H1 (cell line): ENCODE measurements around the gene MPEG1. TPM values are rescaled to one million over a fixed set of nuclear protein-coding genes. Genes with fewer than 3 reads are reported as not detected.

ENCODE experiments used
- ASH2L ChIP-seq: fragments of 200-600, 300-600 bp; sonication (generic); IDR thresholded peaks from one replicate; pipeline ENCODE4 v1.7.1; 2017; ENCODE audit warnings: low read length
- CEBPB ChIP-seq: IDR thresholded peaks from 2 replicates; pipeline ENCODE4 v1.6.1; 2012; ENCODE audit warnings: low read depth, low read length
- CHD2 ChIP-seq: IDR thresholded peaks from 2 replicates; pipeline ENCODE4 v1.6.1; 2012; ENCODE audit warnings: low read length, improper control_type of control experiment
- PHF8 ChIP-seq: fragments of 200-600 bp; sonication (generic); conservative IDR thresholded peaks from 2 replicates; pipeline ENCODE4 v1.7.1; 2012; ENCODE audit warnings: low read depth, mild to moderate bottlenecking, inconsistent platforms, low read length, moderate library complexity
- POLR2A ChIP-seq, 2 experiments: IDR thresholded peaks; 1 replicate in 1 of 2; 2 replicates in 1 of 2; pipeline ENCODE4 v1.6.1; 2011; ENCODE audit warnings: low read depth in 2 of 2, low read length in 2 of 2, mild to moderate bottlenecking in 2 of 2; ENCODE audit errors: control extremely low read depth in 1 of 2
- RXRA ChIP-seq: IDR thresholded peaks from 2 replicates; pipeline ENCODE4 v1.6.1; 2011; ENCODE audit warnings: low read depth, mild to moderate bottlenecking, low read length, moderate library complexity; ENCODE audit not compliant: insufficient read depth
- SAP30 ChIP-seq: fragments of 300-600 bp; sonication (generic); IDR thresholded peaks from 2 replicates; pipeline ENCODE4 v1.7.1; 2012; ENCODE audit warnings: low read length, moderate library complexity, mild to moderate bottlenecking, inconsistent platforms; ENCODE audit not compliant: insufficient read depth, insufficient replicate concordance
- SP2 ChIP-seq: IDR thresholded peaks from 2 replicates; pipeline ENCODE4 v1.6.1; 2012; ENCODE audit warnings: mild to moderate bottlenecking, low read length, inconsistent platforms
- polyA plus RNA-seq, 7 experiments: library from polyadenylated mRNA; depleted of rRNA in 3 of 7; stranded (reverse) in 5 of 7; unstranded in 2 of 7; fragments of >200 nt in 5 of 7; fragments of 200-250 nt in 2 of 7; gene quantifications; 1 replicate in 5 of 7; 2 replicates in 1 of 7; 4 replicates in 1 of 7; pipeline versions ENCODE4 v1.2.1 to v1.2.3, GENCODE V29; 2011 to 2013; ENCODE audit warnings: missing spikeins in 2 of 7, mixed read lengths in 2 of 7
- total RNA-seq: library from RNA; stranded (reverse); fragmentation: NEBNext Ultra II Directional; extraction: Animal tissue kit (Norgen Biotek cat#: 25700); gene quantifications from 2 replicates; pipeline ENCODE4 v1.2.1, GENCODE V29; 2021

Gene MPEG1
- total and polyA plus RNA-seq, 2 of the 8 experiments (the other 6 are each of a cell fraction or from before 2014, with no cell fraction given) = not detected

DNA sequence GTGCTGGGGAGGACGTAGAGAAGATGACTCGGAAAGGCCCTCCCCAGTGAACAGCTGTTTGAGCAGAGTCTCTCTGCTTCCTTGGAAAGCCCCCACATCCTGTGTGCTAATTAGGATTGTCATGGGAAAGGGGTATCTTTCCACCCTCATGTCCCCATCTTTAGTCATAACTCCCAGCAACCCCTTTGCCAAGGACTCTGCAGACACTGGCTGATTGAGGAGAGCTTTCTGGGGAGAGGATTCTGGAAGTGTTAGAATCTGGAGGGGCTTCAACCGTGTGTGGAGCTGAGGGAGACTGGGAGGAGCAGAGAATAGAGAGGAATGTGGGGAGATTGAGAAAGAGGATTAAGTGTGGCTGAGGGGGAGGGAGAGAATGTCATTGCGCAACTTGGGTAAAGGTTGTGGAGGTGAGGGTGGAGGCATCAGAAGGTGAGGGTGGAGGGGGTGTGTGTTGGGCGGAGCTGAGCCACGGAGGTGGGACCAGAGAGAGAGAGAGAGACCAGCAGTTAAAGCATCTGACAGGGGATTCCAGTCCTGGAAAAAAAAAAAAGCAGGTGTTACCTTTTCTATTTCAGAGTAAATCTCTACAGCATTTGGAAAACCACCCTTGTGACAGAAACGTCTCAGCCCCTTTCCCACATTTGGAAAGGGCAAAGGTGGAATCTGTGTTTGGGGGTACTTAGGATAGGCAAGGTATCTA, 38.6 kb downstream of the MPEG1 start (continued):
- peak; percentile 100 for TF ChIP-seq CEBPB
- TF ChIP-seq ASH2L = peak; percentile 32
- TF ChIP-seq RXRA = 0 out of 2 replicates have a peak, but pooled peaks have one; percentile 42
- 0 out of 2 replicates have a peak, but pooled peaks have one; percentile 54 for TF ChIP-seq CHD2
- no peak for TF ChIP-seq PHF8
- no peak for TF ChIP-seq SP2
- peak in 1 of 2 experiments; percentile 57; a peak in 2 of 3 replicates for TF ChIP-seq POLR2A (IDR thresholded peaks at IDR 0.05; ENCODE audit: control extremely low read depth in 1 of 2, low read depth in 2 of 2, low read length in 2 of 2)
- TF ChIP-seq SAP30 = no peak
